OCI-M2 (cell line): Measurements from ENCODE around the gene EIF2B5.

Experiments used
- DNase-seq: peaks from one replicate; lab custom pipeline; 2025; ENCODE audit not compliant: unreplicated experiment; lab: John Stamatoyannopoulos, UW

Gene EIF2B5

GRCh38 chr3:184172681-184173373 lies 37.7 kb downstream of the EIF2B5 start:
- no peak for DNase-seq

- DNase-seq = no peak
These were observed 38.2 kb downstream of the EIF2B5 start for GRCh38 chr3:184173374-184173722.

GRCh38 chr3:184174284-184174645 lies 39.1 kb downstream of the EIF2B5 start:
- no peak for DNase-seq

- peak; percentile 74 for DNase-seq
These were observed 39.7 kb downstream of the EIF2B5 start, which contains the start of gene AP2M1 for GRCh38 chr3:184174646-184175492. Gene AP2M1, plus strand, starts transcription at chr3:184174855. Its CDS starts 2,139 bp downstream, at chr3:184176994.

GRCh38 chr3:184175506-184175905 lies 40.3 kb downstream of the EIF2B5 start:
- DNase-seq = no peak

- no peak for DNase-seq
These were observed 40.8 kb downstream of the EIF2B5 start for GRCh38 chr3:184175981-184176376.

GRCh38 chr3:184176377-184177330 lies 41.5 kb downstream of the EIF2B5 start:
- DNase-seq = peak; percentile 46

GRCh38 chr3:184177331-184177731 lies 42.2 kb downstream of the EIF2B5 start:
- no peak for DNase-seq

- no peak for DNase-seq
These were observed 42.7 kb downstream of the EIF2B5 start for GRCh38 chr3:184177767-184178306.

GRCh38 chr3:184178521-184179138 lies 43.5 kb downstream of the EIF2B5 start:
- DNase-seq = no peak

- DNase-seq = no peak
These were observed 45.0 kb downstream of the EIF2B5 start for GRCh38 chr3:184180165-184180564.

GRCh38 chr3:184181596-184181995 lies 46.4 kb downstream of the EIF2B5 start:
- DNase-seq = no peak

GRCh38 chr3:184183679-184184078 lies 48.5 kb downstream of the EIF2B5 start:
- DNase-seq = no peak

- no peak for DNase-seq
These were observed 49.5 kb downstream of the EIF2B5 start for GRCh38 chr3:184184546-184185230.

GRCh38 chr3:184185461-184186183 lies 50.5 kb downstream of the EIF2B5 start:
- peak; percentile 86 for DNase-seq

- no peak for DNase-seq
These were observed 51.2 kb downstream of the EIF2B5 start, which contains the start of gene ABCF3 for GRCh38 chr3:184186184-184186901. Gene ABCF3, plus strand, starts transcription at chr3:184186199. Its CDS starts 9 bp downstream, at chr3:184186208.

GRCh38 chr3:184186902-184187207 lies 51.7 kb downstream of the EIF2B5 start:
- no peak for DNase-seq

GRCh38 chr3:184188080-184188479 lies 52.9 kb downstream of the EIF2B5 start:
- no peak for DNase-seq

- DNase-seq = no peak
These were observed 54.3 kb downstream of the EIF2B5 start for GRCh38 chr3:184189421-184189820.
